ENCODE data around the gene SYCN.

GRCh38 chr19:39217094-39217493, 13.0 kb upstream of the SYCN start:
- TF ChIP-seq, protein P1, sequence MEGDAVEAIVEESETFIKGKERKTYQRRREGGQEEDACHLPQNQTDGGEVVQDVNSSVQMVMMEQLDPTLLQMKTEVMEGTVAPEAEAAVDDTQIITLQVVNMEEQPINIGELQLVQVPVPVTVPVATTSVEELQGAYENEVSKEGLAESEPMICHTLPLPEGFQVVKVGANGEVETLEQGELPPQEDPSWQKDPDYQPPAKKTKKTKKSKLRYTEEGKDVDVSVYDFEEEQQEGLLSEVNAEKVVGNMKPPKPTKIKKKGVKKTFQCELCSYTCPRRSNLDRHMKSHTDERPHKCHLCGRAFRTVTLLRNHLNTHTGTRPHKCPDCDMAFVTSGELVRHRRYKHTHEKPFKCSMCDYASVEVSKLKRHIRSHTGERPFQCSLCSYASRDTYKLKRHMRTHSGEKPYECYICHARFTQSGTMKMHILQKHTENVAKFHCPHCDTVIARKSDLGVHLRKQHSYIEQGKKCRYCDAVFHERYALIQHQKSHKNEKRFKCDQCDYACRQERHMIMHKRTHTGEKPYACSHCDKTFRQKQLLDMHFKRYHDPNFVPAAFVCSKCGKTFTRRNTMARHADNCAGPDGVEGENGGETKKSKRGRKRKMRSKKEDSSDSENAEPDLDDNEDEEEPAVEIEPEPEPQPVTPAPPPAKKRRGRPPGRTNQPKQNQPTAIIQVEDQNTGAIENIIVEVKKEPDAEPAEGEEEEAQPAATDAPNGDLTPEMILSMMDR (conservative IDR thresholded peaks at IDR 0.05; ENCODE audit: low read length), result no peak
- no peak for TF ChIP-seq EZH2phosphoT487 (IDR thresholded peaks at IDR 0.05; ENCODE audit: borderline replicate concordance)

All from Loucy (cell line).